ENCODE data around the gene SART3.

- no peak for TF ChIP-seq CTCF (IDR thresholded peaks at IDR 0.05)
- TF ChIP-seq POLR2AphosphoS5 (IDR thresholded peaks at IDR 0.05), result no peak
Observed at GRCh38 chr12:108525681-108526080, 35.3 kb downstream of the SART3 start.

Measured in prostate gland (tissue), 2 donors.